Muscle of arm (tissue), 14 donors: ENCODE measurements around the gene STARD6. TPM values are rescaled to one million over a fixed set of nuclear protein-coding genes. Genes with fewer than 3 reads are reported as not detected.
"Not testable (repeated sequence)": the region's sequence is repeated elsewhere in the genome, so short reads cannot be mapped to it uniquely, and the experiment has no call there.

ENCODE experiments used
- DNase-seq: peaks from one replicate; pipeline ENCODE4 v3.0.0-alpha.2; 2013
- long read RNA-seq, 11 donors: transcript quantifications; one replicate each; lab custom pipeline, GENCODE V29; 2026
- polyA plus RNA-seq, 12 donors: library from polyadenylated mRNA; unstranded; fragments of 120-200 nt; gene quantifications; one replicate each; pipeline ENCODE4 v1.2.1, GENCODE V29; 2013; ENCODE audit not compliant: insufficient read length in 12 of 12

STARD6 gene, protein sequence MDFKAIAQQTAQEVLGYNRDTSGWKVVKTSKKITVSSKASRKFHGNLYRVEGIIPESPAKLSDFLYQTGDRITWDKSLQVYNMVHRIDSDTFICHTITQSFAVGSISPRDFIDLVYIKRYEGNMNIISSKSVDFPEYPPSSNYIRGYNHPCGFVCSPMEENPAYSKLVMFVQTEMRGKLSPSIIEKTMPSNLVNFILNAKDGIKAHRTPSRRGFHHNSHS
- under 1 TPM in 2 of 12 donors, not detected in 10; 0.22 to 0.32 TPM for polyA plus RNA-seq
- long read RNA-seq, donor 1, result 0 reads
- long read RNA-seq, donor 2, result 0 reads
- long read RNA-seq, donor 3, result 0 reads
- long read RNA-seq, donor 4, result 0 reads
- long read RNA-seq, donor 5, result 0 reads
- long read RNA-seq, donor 6, result 0 reads
- long read RNA-seq, donor 7, result 0 reads
- long read RNA-seq, donor 8, result 0 reads
- long read RNA-seq, donor 9, result 0 reads
- long read RNA-seq, donor 10, result 0 reads
- long read RNA-seq, donor 11, result 0 reads

DNA sequence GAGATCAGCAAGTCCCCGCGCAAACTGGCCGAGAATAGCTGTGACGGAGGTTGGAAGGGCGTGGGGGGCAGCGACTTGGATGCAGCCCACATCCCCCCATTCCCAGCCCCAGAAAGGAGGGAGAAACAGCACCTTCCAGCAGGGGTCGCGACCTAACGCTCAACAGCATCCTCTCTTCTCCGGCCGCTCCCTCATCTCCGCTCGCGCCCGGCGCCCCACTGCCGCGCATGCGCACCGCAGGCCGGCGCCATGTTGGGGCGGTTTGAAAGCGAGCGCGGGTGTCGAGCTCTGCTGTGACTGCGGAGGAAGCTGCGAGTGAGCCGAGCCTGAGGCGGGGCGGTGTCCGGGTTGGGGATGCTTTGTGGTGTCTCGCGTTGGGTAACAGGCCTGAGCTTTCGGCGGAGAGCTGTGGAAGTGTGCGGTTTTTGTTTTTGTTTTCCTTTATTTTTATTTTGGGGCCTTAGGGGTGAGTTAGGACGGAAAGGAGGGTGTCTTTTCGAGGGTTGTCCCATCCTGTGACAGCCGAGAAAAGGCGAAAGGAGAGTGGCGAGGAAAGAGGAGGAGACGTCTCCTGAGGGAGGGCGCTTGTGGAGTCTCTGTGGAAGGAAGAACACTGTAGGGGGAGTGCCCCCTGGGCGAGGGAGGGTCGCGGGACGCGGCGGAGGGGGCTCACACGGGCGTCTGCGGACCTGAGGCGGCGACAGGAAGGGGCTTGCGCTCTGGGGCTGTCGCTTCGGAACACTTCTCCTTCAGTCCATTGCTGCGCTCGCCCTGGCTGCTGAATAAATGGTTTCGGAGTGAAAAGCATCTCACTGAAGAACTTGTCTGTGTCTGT lies at the start of gene STARD6, which contains the start of gene C18orf54:
Gene STARD6 (minus strand): TSS at position 199 of the 835 bp plus-strand sequence. CDS start 3,285 bp downstream, outside the sequence.
Gene C18orf54 (plus strand): TSS at position 247 of the 835 bp plus-strand sequence. CDS start 2,667 bp downstream, outside the sequence.
- peak; percentile 94 for DNase-seq

- no peak for DNase-seq
Measured at GRCh38 chr18:54405290-54405689, 47.6 kb upstream of the STARD6 start.

- DNase-seq, result no peak
Measured at GRCh38 chr18:54396760-54397159, 39.1 kb upstream of the STARD6 start.

DNA sequence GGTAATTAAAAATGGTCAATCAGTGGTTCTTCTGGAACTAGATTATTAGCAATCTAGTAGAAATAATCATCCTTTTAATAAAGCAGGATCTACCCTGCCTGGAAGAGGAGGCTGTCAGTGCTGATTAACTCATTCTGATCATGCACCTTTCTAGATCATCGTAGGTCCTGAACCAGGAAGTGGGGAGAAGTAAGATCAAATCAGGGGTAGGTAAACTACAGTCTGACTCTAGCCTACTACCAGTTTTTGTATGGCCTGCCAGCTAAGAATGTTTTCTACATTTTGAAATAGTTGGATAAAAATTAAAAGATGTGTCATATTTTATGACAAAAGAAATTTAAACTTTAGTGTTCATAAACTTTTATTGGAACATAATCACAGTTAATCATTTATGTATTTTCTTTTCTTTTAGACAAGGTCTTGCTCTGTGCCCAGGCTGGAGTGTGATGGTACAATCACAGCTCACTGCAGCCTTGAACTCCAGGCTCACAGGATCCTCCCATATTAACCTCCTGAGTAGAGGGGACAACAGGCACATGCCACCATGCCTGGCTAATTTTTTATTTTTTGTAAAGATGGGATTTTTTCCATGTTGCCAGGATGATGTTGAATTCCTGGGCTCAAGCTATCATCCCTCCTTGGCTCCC lies 36.1 kb upstream of the STARD6 start:
- DNase-seq, result no peak

DNA sequence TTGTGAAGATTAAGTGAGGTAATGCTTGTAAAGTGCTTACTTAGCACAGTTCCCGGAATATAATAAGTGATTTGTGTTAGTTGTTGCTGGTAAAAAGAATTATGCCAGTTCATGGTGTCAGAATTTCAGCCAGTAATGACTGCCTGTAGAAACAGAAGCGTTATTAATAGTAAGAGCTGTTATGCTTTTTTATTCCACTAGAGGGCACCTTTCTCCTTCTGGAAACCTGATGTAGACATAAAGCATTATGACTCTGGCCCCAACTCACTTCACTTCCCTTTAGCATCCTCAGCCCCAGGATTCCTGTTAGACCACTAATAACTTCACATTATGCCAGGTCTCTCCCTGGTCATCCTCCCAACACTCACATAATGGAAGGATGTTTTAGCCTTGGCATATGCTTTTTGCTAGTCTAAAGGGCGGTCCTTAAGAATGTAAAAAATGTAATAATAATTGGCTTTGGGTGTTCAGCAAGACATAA lies 34.9 kb upstream of the STARD6 start:
- peak; percentile 53 for DNase-seq

- DNase-seq, result no peak
Measured at GRCh38 chr18:54390838-54391237, 33.2 kb upstream of the STARD6 start.

GRCh38 chr18:54389143-54389505 lies 31.5 kb upstream of the STARD6 start:
- DNase-seq, result no peak

DNA sequence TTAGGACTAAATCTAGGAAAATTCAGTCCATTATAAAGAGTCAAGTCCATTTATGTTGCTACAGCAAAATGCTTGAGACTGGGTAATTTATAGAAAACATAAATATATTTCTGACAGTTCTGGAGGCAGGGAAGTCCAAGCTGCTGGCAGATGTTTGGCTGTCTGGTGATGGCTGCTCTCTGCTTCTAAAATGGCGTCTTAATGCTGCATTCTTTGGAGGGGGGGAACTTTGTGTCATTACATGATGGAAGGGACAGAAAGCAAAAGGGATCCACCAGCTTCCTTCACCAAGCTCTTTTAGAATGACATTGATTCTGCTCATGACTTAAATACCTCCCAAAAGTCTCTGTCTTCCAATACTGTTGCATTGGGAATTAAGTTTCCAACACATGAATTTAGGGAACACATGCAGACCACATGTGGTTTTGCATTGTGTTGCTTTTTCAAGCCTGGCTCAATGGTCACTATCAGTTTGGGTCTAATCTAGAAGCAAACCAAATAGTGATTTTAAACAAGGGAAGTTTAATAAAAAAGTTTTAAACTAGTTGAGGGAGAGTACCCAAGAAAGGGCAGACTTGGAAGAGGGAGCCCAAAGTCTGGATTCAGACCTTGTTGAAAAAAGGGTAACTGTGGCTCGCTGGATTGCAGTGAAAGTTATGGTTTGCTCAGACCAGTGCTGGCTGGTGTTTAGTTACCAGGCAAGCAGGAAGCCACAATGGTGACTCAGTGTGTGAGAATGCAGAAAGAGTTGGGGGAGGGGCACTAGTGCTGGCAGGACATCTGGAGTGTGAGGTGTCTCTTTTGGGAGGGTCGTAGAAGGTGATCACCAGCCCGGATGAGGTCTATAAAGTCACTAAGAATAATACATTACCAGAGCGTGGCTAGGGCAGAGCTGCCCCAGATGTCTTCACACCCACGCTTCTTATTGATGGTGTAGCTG lies 30.8 kb upstream of the STARD6 start:
- no peak for DNase-seq

- DNase-seq, result no peak
Measured at GRCh38 chr18:54387631-54388030, 30.0 kb upstream of the STARD6 start.

DNA sequence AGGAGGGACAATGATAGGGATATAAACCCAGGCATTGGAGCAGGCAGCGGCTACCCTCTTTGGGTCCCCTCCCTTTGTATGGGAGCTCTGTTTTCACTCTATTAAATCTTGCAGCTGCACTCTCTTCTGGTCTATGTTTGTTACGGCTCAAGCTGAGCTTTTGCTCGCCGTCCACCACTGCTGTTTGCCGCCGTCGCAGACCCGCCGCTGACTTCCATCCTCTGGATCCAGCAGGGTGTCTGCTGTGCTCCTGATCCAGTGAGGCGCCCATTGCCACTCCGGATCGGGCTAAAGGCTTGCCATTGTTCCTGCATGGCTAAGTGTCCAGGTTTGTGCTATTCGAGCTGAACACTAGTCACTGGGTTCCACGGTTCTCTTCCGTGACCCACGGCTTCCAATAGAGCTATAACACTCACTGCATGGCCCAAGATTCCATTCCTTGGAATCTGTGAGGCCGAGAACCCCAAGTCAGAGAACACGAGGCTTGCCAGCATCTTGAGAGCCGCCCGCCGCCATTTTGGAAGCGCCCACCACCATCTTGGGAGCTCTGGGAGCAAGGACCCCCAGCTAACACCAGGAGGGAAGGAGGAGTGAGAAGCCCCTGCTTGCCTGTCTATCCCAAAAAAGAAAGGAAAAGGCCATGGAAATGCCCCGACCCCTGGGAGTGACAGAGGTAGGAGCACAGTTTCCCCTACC lies 29.3 kb upstream of the STARD6 start:
- not testable (repeated sequence) for DNase-seq

DNA sequence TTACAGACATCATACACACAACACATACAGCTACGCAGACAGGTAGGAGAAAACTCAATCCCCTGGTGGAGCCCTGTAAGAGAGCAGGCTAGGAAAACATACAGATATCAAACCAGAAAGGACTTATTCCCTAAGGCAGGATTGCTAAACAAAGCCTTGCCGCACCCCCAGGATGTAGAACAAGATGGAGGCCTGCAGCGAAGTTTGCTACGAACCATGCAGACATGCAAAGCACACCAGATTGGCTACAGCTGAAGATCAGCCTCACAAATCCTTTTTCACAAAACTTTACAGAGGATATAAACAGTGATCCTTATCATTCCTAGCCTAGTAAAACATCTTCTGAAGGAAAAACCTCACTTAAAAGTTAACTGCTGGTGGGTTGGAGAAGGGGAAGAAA lies 28.4 kb upstream of the STARD6 start:
- no peak for DNase-seq

GRCh38 chr18:54382733-54383252 lies 25.1 kb upstream of the STARD6 start:
- no peak for DNase-seq

GRCh38 chr18:54382076-54382475 lies 24.4 kb upstream of the STARD6 start:
- no peak for DNase-seq

DNA sequence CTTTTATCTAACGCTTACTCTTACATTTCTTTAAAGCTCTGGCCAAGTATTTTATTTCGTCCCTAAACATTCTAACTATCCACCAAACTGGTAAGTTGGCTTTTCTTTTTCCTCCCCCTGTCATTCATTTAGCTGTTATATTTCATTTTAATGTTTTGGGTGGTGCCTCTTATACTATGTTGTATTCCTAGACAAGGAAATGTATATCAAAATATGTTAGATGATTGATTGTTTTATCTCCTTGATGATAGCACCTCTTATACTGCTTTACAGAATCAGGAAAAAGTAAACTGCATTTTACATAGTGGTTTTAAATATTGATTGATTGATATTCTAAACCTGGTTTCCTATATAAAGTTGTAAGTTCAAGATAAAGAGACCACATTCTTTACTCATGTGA lies 24.0 kb upstream of the STARD6 start:
- DNase-seq, result no peak

- DNase-seq, result no peak
Measured at GRCh38 chr18:54378057-54378456, 20.4 kb upstream of the STARD6 start.

- DNase-seq, result no peak
Measured at GRCh38 chr18:54360406-54360805, 2.7 kb upstream of the STARD6 start.

DNA sequence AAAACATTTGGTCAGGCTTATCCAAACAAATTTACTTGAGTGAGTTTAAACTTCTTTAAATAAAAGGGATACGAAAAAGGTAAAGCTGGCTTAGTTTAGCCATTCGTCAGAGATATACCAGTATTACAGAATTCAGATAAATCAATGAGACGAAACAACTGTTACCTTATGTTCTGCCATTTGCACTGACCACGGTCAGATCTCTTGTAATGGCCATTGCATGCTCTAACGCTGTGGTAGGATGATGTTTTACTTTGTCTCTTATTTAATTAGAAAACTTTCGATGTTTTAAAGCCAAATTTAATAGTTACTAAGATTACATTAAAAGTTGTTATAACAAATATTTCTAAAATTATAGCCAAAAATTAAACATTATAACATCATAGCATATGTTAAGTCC lies 1.6 kb upstream of the STARD6 start:
- peak; percentile 0 for DNase-seq

DNA sequence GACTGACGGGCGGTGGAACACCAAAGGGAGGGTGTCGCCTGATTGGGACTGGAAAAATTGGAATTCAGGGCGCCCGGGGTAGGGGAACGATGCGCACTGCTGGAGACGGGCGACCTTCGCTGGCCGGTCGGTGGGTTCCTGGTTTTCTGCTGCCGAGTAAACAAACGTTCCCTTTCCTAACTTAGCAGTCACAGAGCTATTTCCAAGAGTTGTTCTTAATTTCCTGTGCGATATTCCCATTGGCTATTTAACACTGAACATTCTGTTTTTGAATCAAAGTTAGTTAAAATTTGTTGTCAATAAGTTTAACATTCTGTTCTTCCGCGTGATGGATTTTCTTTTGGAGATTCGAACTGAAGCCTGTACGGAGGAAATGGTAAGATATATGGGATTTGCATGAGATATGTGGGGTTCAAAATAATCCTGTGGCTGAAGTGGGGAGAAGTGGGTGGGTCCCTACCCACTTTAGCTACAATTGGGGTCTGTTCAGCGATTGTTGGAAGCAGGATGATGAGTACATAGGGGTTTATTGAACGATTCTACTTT lies 910 bp upstream of the STARD6 start:
- no peak for DNase-seq

- DNase-seq, result no peak
Measured at GRCh38 chr18:54357082-54357659, 487 bp downstream of the STARD6 start.
